Stimulated activated CD4-positive, alpha-beta T cell treated with anti-CD3 and anti-CD28 coated beads, Interleukin-1b, Interleukin-23, amount 100 ng/mL, for 48 hours (primary cell): Measurements from ENCODE around the gene KAZN.

Source experiments
- DNase-seq: peaks from one replicate; pipeline ENCODE4 v3.0.0-alpha.2; 2020

The KAZN gene

DNA sequence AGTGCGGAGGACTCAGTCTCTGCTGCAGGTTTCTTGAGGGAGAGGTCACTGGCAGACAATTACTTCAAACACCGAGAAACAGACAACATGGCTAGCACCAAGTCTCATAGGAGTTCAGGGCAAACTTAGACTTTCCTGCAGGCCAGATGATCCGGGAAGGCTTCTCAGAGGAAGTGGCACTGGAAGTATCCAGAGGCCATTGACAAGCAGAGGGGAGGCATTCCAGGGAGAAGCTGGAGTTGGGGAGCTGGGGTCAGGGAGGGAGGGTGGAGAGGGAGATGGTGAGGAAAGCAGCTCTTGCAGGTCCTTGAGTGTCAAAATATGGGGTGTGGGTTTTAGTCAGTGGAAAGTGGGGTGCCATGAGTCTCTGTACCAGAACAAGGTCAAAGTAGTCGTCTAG lies 147.9 kb downstream of the KAZN start:
- DNase-seq: no peak

DNA sequence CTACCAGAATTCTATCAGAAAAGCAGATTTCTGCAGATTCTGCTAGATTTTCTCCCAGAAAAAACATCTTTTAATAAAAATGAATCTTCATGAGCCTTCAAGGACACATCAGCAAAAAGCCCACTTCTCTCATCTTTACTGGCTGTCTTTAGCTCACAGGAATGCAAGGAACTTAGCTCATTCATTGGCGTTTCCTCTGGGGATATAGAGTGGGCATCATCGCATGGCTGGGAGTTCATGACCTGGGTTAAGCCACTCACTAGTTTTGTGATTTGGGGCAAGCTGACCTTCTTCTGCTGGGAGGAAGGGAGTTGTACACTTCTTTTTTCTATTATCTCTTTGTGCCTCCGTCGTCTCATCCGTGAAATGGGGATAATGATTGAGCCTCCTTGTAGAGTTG lies 149.7 kb downstream of the KAZN start:
- DNase-seq: no peak

DNA sequence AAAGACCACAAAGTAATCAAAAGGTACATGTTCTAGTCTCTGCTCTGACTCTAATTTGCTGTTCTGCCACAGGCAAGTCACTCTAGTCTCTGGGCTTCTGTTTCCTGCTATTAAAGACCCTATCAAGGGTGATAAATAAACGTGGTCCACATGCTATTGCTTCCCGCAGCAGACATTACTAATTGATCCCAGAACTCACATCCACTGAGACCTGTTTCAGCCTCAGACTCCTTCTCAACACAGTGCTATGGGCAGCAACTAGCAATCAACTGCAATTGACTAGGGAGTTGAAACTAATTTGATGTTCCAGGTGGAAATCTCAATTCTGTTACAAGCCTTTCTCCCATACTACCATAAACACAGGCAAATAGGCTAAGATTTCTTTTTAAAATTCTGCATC lies 150.5 kb downstream of the KAZN start:
- no peak for DNase-seq

DNA sequence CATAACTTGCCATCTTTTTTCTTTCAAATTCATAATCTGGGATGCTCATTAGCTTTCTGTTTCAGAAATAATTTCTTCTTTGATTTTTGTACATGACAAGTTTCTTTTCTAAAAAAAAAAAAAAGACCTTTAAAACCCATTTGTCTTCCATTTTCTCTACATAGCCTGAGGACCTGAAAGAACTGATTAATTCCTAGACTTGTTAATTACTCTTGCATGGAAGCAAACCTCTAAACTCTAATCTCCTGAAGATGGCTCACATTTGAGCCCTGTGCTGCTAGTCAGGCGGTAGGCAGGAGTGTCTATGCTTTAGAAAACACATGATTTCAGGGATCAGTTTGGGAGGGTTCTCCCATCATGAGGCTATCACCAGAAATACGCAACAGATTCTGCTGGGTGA lies 152.0 kb downstream of the KAZN start:
- DNase-seq: no peak

DNA sequence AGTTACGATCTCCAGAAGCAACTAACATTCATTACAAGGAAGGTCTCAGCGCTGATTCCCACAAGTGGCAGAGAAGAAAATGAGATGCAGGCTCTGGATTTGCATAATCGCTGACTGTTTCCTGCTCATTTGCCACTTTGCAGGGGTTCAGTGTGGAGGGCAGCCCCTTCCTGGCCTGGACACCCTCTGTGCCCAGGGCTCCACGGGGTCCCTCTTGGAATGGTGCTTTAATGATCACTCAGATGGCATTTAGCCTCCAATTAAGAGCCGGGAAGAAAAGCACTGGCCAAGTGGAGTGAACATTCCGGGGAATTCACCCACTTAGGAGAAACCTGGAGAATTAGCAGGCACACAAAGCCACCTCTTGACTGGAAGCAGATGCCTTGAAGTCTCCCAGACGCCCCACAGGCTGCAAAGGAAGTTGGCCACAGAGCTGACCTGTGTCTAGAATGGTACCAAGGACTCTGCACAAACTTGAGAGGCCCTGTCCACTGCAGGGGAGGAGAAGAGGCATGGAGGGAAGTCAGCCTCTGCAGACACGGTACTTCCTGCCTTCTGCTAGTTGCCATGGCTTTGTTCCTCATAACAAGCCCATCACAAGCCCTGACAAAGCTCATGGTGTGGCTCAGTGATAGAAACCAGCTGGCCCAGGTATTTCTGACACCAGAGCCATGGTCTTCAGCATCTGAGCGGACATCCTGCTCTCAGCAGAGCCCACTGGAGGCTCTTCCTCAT lies 157.2 kb downstream of the KAZN start:
- no peak for DNase-seq

DNA sequence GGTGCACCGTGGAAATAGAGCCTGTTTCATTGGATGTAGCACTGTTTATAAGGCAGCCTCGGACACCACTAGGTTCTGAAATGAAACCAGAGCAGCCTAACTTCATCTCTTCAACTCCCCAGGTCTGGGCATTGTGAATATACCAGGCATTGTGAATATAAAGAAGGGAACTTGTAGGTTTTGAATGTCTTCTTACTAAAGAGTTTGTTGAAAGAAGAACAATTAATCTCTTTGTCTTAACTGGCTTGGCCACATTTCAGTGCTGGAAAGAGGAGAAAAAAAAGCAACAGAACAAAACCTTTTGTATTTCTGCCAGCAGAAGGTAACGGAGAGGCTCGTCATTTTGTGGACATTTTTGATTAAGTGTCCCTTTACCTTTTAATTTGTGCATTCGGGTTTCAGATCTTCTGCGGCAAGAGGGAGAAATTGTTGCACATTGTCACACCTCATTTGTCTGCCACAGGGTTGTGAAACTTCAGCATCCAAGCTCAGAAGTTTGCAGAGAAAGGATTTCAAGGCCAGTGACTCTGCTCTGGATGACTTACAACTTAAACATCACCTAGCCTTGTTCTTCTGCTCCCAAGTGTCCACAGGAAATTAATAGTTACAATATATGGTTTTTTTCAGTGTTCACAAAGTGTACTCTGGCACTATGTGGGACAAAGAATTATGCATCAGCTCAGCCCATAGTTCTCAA lies 158.3 kb downstream of the KAZN start:
- DNase-seq: no peak

DNA sequence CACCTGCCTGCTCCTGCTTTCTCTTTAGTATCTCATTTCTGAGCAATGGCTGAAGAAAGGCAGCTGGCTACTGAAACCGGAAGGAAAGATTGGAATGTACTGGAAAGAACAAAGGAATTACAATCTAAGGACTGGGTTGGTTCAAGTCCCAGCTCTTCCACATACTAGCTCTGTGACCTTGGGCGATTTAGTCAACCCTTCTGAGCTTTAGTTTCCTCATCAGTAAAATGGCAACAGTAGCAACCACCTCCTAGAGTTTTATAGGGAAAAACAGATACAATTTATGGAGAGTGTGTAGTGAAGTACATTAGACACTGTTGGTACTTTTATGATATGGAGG lies 158.8 kb downstream of the KAZN start:
- no peak for DNase-seq

DNA sequence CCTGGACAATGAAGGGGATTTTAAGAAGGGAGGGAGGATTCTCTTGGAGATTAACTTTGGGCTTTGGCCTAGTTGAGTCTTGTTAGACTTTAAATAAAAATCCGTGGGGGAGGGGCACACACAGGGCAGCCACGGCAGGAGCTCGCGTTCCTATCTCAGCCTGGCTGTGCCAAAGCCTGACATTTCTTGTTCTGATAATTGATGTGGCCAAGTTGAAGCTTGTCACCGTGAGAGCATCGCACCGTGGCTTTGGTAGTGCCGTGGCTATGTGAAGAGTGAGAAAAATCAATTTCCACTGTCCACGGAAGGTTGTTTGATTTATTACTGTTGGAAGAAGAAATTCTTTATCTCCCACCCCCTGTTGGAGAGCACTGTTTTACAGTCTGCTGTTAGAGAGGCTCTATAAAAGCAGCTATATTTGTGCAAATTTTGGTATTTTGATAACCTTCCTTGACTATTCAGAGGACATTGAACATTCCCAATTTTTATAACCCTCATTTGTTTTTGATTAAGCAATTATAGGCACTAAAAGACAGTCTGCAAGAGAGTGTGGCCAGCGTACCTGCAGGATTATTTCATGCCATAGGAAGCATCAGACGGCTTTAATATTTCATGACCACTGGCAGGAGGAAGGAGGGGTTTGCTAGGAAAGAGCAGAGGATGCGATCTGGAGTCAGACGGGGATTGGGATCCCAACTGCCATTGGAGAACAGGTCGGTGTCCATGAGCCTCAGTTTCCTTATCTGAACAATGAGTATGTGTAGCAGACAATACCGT lies 160.7 kb downstream of the KAZN start:
- no peak for DNase-seq

DNA sequence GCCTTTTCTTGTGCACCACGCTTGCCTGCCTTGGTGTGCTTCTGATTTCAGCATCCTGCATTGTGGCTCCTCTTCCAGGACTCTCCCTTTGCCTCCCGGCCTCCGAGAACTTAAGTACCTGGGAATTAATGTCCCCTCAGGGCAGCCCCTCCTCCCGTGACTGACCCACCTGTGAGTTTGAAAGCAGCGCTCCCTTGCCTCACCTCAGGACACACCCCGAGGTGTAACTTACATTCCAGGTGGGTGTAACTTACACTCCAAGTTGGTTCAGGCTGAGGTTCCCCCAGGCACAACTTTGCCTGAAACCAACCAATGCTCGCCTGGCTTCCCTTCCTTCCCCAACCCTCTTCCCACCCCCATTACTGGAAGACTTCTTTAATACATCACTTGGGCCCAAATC lies 161.4 kb downstream of the KAZN start:
- DNase-seq: no peak

DNA sequence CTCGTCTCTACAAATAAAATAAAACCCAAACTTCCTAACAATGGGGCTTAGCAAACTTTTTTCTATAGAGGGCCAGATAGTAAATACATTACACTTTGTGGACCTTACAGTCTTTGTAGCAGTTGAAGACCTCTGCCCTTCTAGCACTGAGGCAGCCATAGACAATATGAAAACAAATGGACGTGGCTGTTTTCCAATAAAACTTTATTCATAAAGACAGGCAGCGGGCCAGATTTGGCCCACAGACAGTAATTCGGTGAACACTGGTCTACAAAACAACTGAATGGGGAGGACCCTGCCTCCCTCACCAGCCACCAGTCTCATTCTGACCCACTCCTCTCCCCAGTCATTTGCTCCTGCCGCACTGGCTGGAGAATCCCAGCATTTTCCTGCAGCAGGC lies 162.3 kb downstream of the KAZN start:
- no peak for DNase-seq

DNA sequence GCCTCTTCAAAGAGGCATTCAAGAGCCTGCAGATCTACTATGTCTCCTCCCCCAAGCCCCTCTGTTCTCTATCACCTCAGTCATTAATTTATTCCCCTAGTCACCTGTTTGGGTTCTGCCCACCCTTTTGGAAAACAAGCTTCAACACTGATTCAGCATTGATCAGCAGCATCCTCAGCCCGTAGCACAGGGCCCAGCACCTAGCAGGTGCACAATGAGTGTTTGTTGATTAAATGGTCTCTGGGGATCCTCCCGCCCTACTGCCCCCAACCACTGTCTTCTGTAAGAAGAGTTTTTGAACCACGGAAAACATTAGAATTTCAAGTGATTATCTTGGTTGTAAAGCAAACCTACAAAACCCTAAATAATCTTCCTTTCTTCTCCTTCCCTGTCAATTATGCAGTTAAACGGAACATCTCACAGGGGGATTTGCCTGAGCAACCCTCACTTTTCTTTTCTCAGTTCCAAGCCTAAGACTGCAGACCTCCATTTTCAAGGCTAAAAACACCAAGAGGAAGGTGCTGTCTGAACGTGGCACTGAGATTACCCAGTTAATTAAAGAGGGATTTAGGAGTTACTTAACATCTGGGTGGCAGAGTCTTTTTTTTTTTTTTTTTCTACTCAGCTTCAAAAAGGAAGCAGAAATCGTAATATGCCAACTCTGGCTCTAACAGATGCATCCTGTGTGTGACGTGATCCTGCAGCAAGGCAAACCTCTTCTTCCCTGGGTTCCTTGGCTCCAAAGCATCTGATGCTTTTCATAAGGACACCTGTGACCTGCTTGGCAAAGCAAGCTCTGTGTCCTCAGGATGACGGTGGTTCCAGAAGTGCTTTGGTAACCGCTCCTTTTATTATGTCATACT lies 163.0 kb downstream of the KAZN start:
- no peak for DNase-seq

DNA sequence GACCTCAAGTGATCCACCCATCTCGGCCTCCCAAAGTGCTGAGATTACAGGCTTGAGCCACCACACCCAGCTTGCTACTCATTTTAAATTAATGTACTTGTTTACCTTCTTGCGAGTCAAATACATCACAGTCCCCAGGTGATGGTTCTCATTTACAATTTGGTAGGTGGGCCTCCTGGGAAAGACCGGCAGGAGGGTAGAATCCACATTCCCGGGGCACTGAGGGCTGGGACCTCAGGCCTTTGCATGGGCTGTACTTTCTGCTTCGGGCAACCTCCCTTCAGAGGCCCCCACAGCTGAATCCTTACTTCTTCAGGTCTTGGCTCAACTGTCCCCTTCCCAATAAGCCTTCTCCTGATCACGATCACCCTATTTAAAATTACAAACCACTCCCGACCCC lies 165.5 kb downstream of the KAZN start:
- no peak for DNase-seq

DNA sequence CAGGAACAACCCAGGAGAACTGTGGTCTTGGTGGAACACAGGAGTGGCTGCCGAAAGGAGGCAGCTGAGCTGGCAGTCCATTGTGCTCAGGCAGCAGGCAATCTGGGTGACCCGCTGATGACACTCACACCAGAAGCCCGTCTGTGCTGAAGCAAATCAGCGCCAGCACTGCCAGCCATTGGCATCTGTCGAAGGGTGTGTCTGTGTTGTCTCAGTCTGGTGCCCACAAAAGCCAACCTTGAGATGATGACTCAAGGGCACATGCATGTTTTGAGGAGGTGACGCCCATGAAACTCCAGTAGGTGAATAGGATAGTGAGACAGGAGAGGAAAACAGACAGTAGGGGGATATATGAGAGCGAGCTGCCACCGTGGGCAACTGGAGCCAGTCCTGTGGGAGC lies 167.3 kb downstream of the KAZN start:
- no peak for DNase-seq

DNA sequence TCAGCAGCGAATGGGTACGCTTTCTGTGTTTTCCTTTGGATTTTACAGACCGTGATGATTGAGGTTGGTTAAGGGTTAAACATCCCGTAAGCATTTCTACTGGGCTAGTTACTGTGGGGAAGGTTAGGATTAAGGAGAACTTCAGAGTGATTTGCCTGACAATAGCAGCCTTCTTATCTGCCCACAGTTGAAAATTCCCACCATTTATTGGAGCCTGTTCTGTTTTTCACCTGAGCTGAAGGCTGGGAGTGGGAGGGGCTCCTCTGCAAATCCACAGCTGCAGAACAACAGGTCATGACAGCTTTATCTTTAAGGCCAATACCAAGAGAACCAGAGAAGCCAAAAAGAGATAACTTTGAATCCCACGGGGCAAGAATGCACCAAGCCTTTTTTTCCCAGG lies 168.6 kb downstream of the KAZN start:
- DNase-seq: no peak

DNA sequence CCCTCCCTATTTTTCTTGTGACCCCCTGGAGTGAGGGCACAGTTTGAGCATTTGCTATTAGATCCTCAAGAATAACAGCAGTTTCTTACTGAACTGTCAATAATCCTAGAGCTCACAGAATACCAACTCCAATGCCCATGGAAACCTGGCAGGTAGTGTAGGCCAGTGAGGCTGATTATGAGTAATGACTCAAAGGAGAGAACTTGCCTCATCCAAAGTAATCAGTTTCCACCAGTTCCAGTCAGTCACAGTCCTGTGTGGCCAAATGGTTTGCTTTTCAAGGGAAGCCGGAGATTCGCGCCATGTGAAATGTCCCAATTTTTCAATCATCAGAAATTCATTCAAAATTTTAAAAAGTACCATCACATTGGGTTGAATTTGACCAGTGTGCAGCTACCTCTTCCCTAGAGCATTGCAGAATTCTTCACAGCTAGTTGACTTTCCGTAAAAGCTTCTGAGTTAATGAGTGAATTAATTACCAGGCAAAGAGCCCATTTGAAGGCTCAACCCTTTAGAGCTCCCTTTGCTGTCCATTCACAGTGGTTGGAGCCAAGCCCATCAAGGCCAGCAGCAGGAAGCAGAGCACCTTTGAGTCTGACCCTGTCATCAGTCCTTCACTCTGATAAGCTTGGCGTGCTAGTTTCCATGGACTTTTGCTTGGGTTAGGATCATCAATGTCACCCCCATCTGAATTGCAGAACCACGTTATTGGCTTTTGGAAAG lies 170.3 kb downstream of the KAZN start:
- DNase-seq: no peak

DNA sequence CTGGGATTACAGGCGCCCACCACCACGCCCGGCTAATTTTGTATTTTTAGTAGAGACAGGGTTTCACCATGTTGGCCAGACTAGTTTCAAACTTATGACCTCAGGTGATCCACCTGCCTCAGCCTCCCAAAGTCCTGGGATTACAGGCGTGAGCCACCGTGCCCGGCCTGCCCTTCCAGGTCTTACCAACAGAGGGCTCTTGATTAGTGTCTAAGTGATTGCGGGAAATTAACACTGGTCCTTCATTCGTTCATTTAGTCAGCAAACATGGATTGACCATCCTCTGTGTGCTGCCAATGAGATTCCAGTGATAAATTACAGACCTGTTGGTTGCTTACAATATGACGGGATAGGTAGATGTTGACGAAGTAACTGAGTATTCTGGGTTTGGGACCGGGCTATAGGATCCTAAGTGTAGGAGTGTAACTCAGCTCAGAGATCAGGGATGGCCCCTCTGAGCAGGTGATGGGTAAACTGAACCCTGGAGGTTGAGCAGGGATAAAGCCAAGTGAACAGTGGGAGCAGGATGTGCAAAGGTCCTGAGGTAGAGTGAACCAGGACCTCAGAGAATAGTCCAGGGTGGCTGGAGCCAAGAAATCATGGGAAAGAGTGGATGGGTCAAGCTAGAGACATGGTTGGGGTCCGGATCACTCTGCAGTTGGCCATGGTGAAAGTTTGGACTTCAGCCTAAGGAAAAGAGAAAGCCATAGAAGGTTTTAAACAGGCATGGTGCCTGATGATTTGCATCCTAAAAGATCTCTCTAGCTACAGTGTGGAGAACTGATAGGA lies 171.2 kb downstream of the KAZN start:
- no peak for DNase-seq

DNA sequence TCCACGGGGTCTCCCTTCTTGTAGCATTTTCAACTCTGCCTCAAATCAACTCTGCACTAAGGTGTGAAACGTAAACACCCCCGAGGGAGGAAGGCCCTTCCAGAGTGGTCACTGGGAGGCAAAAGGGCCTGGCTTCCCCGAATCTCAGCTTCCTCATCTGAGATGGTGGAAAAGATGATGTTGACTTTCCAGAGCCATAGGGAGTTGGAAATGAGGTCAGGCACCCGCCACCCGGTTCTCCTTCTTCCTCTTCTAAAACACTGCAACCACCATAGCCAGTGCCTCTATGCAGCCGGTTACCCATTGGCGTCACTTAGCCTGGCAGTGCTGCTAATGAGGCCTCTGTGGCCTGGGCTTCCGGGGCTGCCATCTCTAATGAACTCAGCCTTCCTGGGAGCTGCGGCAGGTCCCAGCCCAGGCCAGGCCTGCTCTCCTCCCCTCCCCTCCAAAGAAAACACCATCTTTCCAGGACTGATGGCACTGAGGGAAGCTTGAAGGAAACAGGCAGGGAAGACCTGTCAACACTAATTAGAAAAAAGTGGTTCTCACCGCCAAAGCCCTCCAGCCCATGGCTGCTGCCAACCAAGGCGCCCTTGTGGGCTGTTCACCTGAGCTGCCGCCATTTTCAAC lies 175.0 kb downstream of the KAZN start:
- no peak for DNase-seq

DNA sequence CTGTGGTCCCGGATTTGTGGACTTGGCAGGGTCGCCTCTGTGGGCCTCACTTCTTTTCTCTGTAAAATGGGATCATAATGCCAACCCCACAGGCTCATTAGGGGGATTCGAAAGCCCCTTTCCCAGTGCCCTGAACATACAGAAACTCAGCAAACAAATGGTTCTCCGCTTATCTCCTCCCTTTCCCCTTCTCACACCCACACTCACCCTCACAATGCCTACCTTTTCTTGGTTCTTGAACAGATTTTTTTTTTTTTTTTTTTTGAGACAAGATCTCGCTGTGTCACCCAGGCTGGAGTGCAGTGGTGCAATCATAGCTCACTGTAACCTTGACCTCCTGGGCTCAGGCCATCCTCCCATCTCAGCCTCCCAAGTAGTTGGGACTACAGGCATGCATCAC lies 175.7 kb downstream of the KAZN start:
- no peak for DNase-seq

DNA sequence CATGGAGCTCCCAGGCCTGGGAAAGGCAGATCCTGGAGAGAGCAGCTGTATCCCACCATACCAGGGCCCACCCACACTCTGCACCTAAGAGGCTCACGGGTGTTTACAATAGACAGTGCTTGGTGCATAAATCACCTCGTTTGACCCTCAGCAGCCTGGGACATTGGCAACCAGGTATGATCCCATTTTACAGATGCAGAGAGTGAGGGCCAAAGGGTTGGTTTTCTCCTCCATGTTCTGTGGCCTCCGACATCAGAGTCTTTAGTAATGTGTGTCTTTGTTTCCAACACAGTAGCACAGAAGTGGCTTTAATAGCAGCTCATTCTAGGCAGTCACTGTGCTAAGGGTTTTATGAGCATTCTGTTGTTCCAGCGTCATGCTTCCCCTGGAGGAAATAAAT lies 176.5 kb downstream of the KAZN start:
- no peak for DNase-seq

DNA sequence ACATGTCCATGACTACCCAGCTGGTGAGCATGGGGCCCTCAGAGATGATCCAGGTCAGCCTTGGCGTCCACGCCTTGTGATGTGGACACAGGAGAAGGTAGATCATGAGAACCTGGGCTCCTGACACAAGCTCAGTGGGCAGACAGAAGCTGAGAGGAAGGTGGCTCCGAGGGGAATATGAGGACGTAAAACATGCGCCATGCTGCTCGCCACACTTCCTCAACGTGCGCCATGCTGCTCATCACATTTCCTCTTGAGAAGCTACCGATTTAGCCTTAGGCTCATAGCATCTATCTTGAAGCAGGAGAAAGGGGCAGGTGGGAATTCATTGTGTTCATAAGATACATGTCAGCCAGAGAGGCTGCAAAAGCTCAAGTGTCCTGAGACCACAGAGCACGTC lies 176.9 kb downstream of the KAZN start:
- DNase-seq: no peak
